IMR-90 (cell line): ENCODE results near the gene GRM4. TPM values are rescaled to one million over a fixed set of nuclear protein-coding genes. Genes with fewer than 3 reads are reported as not detected.

Experiments used
- ATAC-seq: fragments of 200-7000 bp; cut with Tn5 transposase; 2 replicates; pipeline ENCODE4 v1.9.1; 2020; ENCODE audit warnings: low read depth, mild to moderate bottlenecking, moderate library complexity
- BruUV-seq: library from RNA; stranded (reverse); fragments of 400-500 nt; replicated peaks from 2 replicates; lab custom pipeline; 2021; lab: Mats Ljungman, UMichigan
- CTCF ChIA-PET: fragments of 300-600 bp; formaldehyde crosslinking; extraction: SDS; loops from one replicate; lab custom pipeline; 2021; ENCODE audit warnings: antibody characterized with exemption; lab: Yijun Ruan, JAX
- POLR2A ChIA-PET: fragments of 300-600 bp; sonication (Branson Sonifier 250); formaldehyde crosslinking; loops from one replicate; lab custom pipeline; 2022; ENCODE audit warnings: antibody characterized with exemption; ENCODE audit not compliant: unreplicated experiment; lab: Charles Lee
- DNase-seq: peaks from one replicate; pipeline ENCODE4 v3.0.0; 2013
- H2AFZ ChIP-seq: replicated peaks from 2 replicates; pipeline ENCODE3; 2013; ENCODE audit warnings: low read length, mild to moderate bottlenecking; ENCODE audit not compliant: poor library complexity
- H2AK5ac ChIP-seq: 2 replicates; pipeline ENCODE4 v1.6.1; 2013; ENCODE audit warnings: low read depth, low read length, inconsistent platforms
- H2AK9ac ChIP-seq: replicated peaks from 2 replicates; pipeline ENCODE3; 2013; ENCODE audit warnings: mild to moderate bottlenecking, low read depth, low read length, moderate library complexity; ENCODE audit not compliant: poor library complexity
- H2BK120ac ChIP-seq: 2 replicates; pipeline ENCODE4 v1.6.1; 2013; ENCODE audit warnings: low read depth, low read length, inconsistent platforms
- H2BK15ac ChIP-seq: 3 replicates; pipeline ENCODE4 v1.6.1; 2013; ENCODE audit warnings: low read depth, low read length, inconsistent platforms
- H2BK20ac ChIP-seq: 2 replicates; pipeline ENCODE4 v1.6.1; 2013; ENCODE audit warnings: low read depth, mild to moderate bottlenecking, inconsistent platforms, low read length, moderate library complexity
- H2BK5ac ChIP-seq: 2 replicates; pipeline ENCODE4 v1.6.1; 2013; ENCODE audit warnings: mild to moderate bottlenecking, low read depth, low read length, inconsistent platforms; ENCODE audit not compliant: poor library complexity, severe bottlenecking
- H3K14ac ChIP-seq: replicated peaks from 2 replicates; pipeline ENCODE4 v1.6.1; 2013; ENCODE audit warnings: low read depth, low read length, inconsistent platforms
- H3K18ac ChIP-seq: 2 replicates; pipeline ENCODE4 v1.6.1; 2013; ENCODE audit warnings: low read depth, low read length, control low read depth
- H3K23ac ChIP-seq: 2 replicates; pipeline ENCODE4 v1.6.1; 2013; ENCODE audit warnings: low read depth, low read length, inconsistent platforms
- H3K27ac ChIP-seq: 2 replicates; pipeline ENCODE4 v1.5.1; 2013; ENCODE audit warnings: mild to moderate bottlenecking, control low read depth, low read length; ENCODE audit not compliant: insufficient read depth
- H3K27me3 ChIP-seq: 2 replicates; pipeline ENCODE4 v1.6.1; 2013; ENCODE audit warnings: low read length; ENCODE audit not compliant: control insufficient read depth, insufficient read depth
- H3K36me3 ChIP-seq: 2 replicates; pipeline ENCODE4 v1.6.1; 2013; ENCODE audit warnings: low read length, mixed read lengths; ENCODE audit not compliant: control insufficient read depth, insufficient read depth
- H3K4ac ChIP-seq: 2 replicates; pipeline ENCODE4 v1.6.1; 2013; ENCODE audit warnings: low read depth, low read length, inconsistent platforms
- H3K4me1 ChIP-seq: 2 replicates; pipeline ENCODE4 v1.6.1; 2013; ENCODE audit warnings: low read length, mixed read lengths; ENCODE audit not compliant: control insufficient read depth, insufficient read depth
- H3K4me2 ChIP-seq: 2 replicates; pipeline ENCODE4 v1.6.1; 2013; ENCODE audit warnings: low read depth, mild to moderate bottlenecking, control low read depth, low read length, moderate library complexity
- H3K4me3 ChIP-seq: 2 replicates; pipeline ENCODE4 v1.5.1; 2013; ENCODE audit warnings: low read depth, mild to moderate bottlenecking, control low read depth, low read length, moderate library complexity; ENCODE audit not compliant: insufficient read depth
- H3K56ac ChIP-seq: 2 replicates; pipeline ENCODE4 v1.6.1; 2013; ENCODE audit warnings: low read length, inconsistent platforms; ENCODE audit not compliant: insufficient read depth; ENCODE audit errors: extremely low read depth
- H3K79me1 ChIP-seq, 2 experiments: 2 replicates each; pipeline ENCODE4 v1.6.1; 2013; ENCODE audit warnings: low read length in 2 of 2, inconsistent platforms in 1 of 2, low read depth in 1 of 2
- H3K9ac ChIP-seq: 2 replicates; pipeline ENCODE4 v1.6.1; 2013; ENCODE audit warnings: low read depth, low read length, control low read depth
- H3K9me1 ChIP-seq: 2 replicates; pipeline ENCODE4 v1.6.1; 2013; ENCODE audit warnings: low read length, inconsistent platforms; ENCODE audit not compliant: insufficient read depth
- H3K9me3 ChIP-seq: 2 replicates; pipeline ENCODE4 v1.6.1; 2013; ENCODE audit warnings: low read length; ENCODE audit not compliant: control insufficient read depth, insufficient read depth
- H4K20me1 ChIP-seq: 2 replicates; pipeline ENCODE4 v1.6.1; 2013; ENCODE audit warnings: low read length, inconsistent platforms; ENCODE audit not compliant: insufficient read depth
- H4K5ac ChIP-seq: 2 replicates; pipeline ENCODE4 v1.6.1; 2013; ENCODE audit warnings: mild to moderate bottlenecking, low read depth, low read length, control low read depth
- H4K8ac ChIP-seq, 2 experiments: 2 replicates each; pipeline ENCODE4 v1.6.1; 2013; ENCODE audit warnings: low read depth in 2 of 2, low read length in 2 of 2, control low read depth in 1 of 2, inconsistent platforms in 1 of 2
- H4K91ac ChIP-seq: 2 replicates; pipeline ENCODE4 v1.6.1; 2013; ENCODE audit warnings: low read depth, low read length, inconsistent platforms; ENCODE audit not compliant: insufficient read depth
- BHLHE40 ChIP-seq: fragments of 150-350 bp; IDR thresholded peaks from 2 replicates; pipeline ENCODE4 v1.6.1; 2016; ENCODE audit warnings: mild to moderate bottlenecking, low read depth, low read length
- CEBPB ChIP-seq: IDR thresholded peaks from 2 replicates; pipeline ENCODE4 v1.6.1; 2012; ENCODE audit warnings: low read depth, low read length, improper control_type of control experiment
- CHD1 ChIP-seq: IDR thresholded peaks from 2 replicates; pipeline ENCODE4 v1.6.1; 2012; ENCODE audit warnings: low read depth, low read length, improper control_type of control experiment
- CTCF ChIP-seq: conservative IDR thresholded peaks from 2 replicates; pipeline ENCODE4 v1.5.1; 2012; ENCODE audit warnings: mild to moderate bottlenecking, low read depth, low read length, improper control_type of control experiment
- FOS ChIP-seq: fragments of 150-350 bp; IDR thresholded peaks from 2 replicates; pipeline ENCODE4 v1.6.1; 2016; ENCODE audit warnings: low read depth, low read length
- MAFK ChIP-seq: IDR thresholded peaks from 2 replicates; pipeline ENCODE4 v1.6.1; 2012; ENCODE audit warnings: low read depth, low read length, improper control_type of control experiment
- MAZ ChIP-seq: IDR thresholded peaks from 2 replicates; pipeline ENCODE4 v1.6.1; 2012; ENCODE audit warnings: low read depth, mild to moderate bottlenecking, low read length, improper control_type of control experiment, moderate library complexity, borderline replicate concordance
- MXI1 ChIP-seq: IDR thresholded peaks from 2 replicates; pipeline ENCODE4 v1.6.1; 2012; ENCODE audit warnings: low read depth, mild to moderate bottlenecking, low read length, moderate library complexity, borderline replicate concordance
- POLR2A ChIP-seq: IDR thresholded peaks from 2 replicates; pipeline ENCODE4 v1.6.1; 2012; ENCODE audit warnings: mild to moderate bottlenecking, low read depth, low read length
- RAD21 ChIP-seq: IDR thresholded peaks from 2 replicates; pipeline ENCODE4 v1.6.1; 2012; ENCODE audit warnings: low read length, improper control_type of control experiment
- RCOR1 ChIP-seq: IDR thresholded peaks from 2 replicates; pipeline ENCODE4 v1.6.1; 2012; ENCODE audit warnings: mild to moderate bottlenecking, low read length, improper control_type of control experiment; ENCODE audit not compliant: insufficient replicate concordance
- RFX5 ChIP-seq: IDR thresholded peaks from 2 replicates; pipeline ENCODE4 v1.8.0; 2012; ENCODE audit warnings: low read depth, mild to moderate bottlenecking, low read length, moderate library complexity
- SMC3 ChIP-seq: fragments of 150-350 bp; IDR thresholded peaks from 2 replicates; pipeline ENCODE4 v1.6.1; 2016; ENCODE audit warnings: low read depth, mild to moderate bottlenecking, antibody characterized with exemption, low read length, moderate library complexity
- USF2 ChIP-seq: fragments of 150-350 bp; IDR thresholded peaks from 2 replicates; pipeline ENCODE4 v1.6.1; 2017; ENCODE audit warnings: mild to moderate bottlenecking, antibody characterized with exemption, low read length, low read depth
- WGBS, 2 experiments: methylation state at CpG; one replicate each; pipeline versions ENCODE4 v1.1.5 to v1.1.7; 2013; ENCODE audit warnings: missing lambda C conversion rate in 2 of 2; ENCODE audit not compliant: insufficient read length in 1 of 2; ENCODE audit errors: extremely low coverage in 2 of 2; 5-methylcytosine and 5-hydroxymethylcytosine counted together
- dilution Hi-C: fragments of 300-500 bp; cut with HindIII; formaldehyde crosslinking; loops from one replicate; pipeline ENCODE4 v1.14.3; 2018; ENCODE audit warnings: low sequenced_read_pairs; ENCODE audit not compliant: unreplicated experiment
- in situ Hi-C: fragments of 300-500 bp; cut with MboI; formaldehyde crosslinking; loops from 3 replicates; pipeline ENCODE4 v1.14.3; 2019; ENCODE audit warnings: low sequenced_read_pairs, inconsistent platforms, mixed read lengths
- intact Hi-C: fragments of 100-400 bp; cut with micrococcal nuclease; formaldehyde crosslinking; loops from 2 replicates; pipeline ENCODE4 v1.10.0; 2022
- polyA plus RNA-seq, 3 experiments: library from polyadenylated mRNA; depleted of rRNA; stranded (reverse); fragments of >200 nt; gene quantifications; 2 replicates each; pipeline ENCODE4 v1.2.3, GENCODE V29; 2012; ENCODE audit warnings: low replicate concordance in 1 of 3
- total RNA-seq: library from RNA; depleted of rRNA; stranded (reverse); fragments of >200 nt; gene quantifications from 2 replicates; pipeline ENCODE4 v1.2.3, GENCODE V29; 2012
- TF ChIP-seq, protein P1 (sequence below): fragments of 150-350 bp; IDR thresholded peaks from 2 replicates; pipeline ENCODE4 v1.6.1; 2016; ENCODE audit warnings: low read depth, mild to moderate bottlenecking, low read length, moderate library complexity, borderline replicate concordance

The GRM4 gene
- total and polyA plus RNA-seq, 2 of the 4 experiments (the other 2 are of a cell fraction), result 0.02 TPM; not detected in 1

DNA sequence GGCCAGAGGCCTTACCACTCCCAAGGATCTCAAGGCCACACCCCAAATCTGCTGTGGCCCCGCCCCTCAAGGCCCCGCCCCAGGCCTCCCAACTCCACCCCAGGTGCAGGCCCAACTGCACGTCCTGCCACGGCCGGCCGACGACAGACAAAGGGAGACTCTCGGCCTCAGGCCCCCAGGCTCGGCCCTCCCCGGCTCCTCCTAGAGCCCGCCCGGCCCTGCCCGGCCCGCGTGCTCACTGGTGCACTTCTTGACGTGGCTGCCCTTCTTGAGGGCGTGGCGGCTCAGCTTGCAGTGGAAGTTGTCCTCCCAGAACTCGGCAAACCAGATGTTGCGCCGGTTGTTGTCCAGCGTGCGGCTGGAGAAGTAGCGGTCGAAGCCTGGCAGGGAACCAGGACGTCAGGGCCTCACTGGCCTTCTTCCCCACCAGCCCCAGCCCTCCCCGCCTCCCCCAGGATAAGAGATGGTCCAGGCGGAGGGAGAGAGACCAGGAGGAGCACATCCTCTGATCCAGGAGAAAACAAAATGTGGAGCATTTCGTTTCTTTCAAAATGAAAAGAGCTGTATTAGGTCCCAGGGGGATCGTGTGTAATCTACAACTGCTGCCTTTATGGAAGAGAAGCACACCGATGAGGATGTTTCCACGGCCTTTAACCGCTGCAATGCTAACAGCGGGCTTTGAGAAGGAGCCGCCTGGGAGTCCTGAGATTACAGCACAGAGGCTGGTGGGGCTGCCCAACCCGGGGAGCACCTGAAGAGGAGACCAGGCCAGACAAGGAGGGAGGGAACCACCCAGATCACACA is 89.4 kb downstream of the GRM4 start:
- no peak overlapping the region for H4K5ac ChIP-seq
- no peak overlapping the region for H4K8ac ChIP-seq
- no peak overlapping the region for H2AK9ac ChIP-seq
- no peaks in the 10 kb centered on the region for H4K20me1 ChIP-seq
- no peak overlapping the region for H3K9ac ChIP-seq
- intact Hi-C loops, result no loop called here
- H3K36me3 ChIP-seq, result no peaks in the 10 kb centered on the region
- no peak overlapping the region for H2BK120ac ChIP-seq
- H3K18ac ChIP-seq, result no peak overlapping the region
- CTCF ChIA-PET, result no interaction called here
- peak overlapping the region; percentile 81 for H2AFZ ChIP-seq
- H3K27me3 ChIP-seq, result peaks cover 43% of the 10 kb centered on the region
- no peaks in the 10 kb centered on the region for H3K9me1 ChIP-seq
- no peak overlapping the region for H2BK15ac ChIP-seq
- no peak overlapping the region for H2AK5ac ChIP-seq
- no peak overlapping the region for H2BK20ac ChIP-seq
- WGBS, 2 experiments, result 29% methylated on average over 18 of the region's 36 CpGs; no CpG with 5 or more reads in 1 of the 2 experiments
- no peak overlapping the region for H3K4ac ChIP-seq
- peak overlapping the region; percentile 31; the same call in 1 of the 2 replicates for H3K4me2 ChIP-seq
- H2BK5ac ChIP-seq, result no peak overlapping the region
- H3K4me1 ChIP-seq, result no peaks in the 10 kb centered on the region
- BruUV-seq, result no TSS peak
- H4K91ac ChIP-seq, result no peak overlapping the region
- H3K79me1 ChIP-seq, result no peaks in the 10 kb centered on the region
- POLR2A ChIA-PET, result no interaction called here
- H3K4me3 ChIP-seq, result no peak overlapping the region
- H3K27ac ChIP-seq, result no peak overlapping the region
- no peaks in the 10 kb centered on the region for H3K9me3 ChIP-seq
- ATAC-seq, result peak; percentile 80
- H3K14ac ChIP-seq, result no peak overlapping the region
- in situ Hi-C loops, result no loop called here
- dilution Hi-C loops, result no loop called here
- H3K23ac ChIP-seq, result no peak overlapping the region
- DNase-seq, result peak; percentile 35
- no peak overlapping the region for H3K56ac ChIP-seq
- TF ChIP-seq, protein P1, sequence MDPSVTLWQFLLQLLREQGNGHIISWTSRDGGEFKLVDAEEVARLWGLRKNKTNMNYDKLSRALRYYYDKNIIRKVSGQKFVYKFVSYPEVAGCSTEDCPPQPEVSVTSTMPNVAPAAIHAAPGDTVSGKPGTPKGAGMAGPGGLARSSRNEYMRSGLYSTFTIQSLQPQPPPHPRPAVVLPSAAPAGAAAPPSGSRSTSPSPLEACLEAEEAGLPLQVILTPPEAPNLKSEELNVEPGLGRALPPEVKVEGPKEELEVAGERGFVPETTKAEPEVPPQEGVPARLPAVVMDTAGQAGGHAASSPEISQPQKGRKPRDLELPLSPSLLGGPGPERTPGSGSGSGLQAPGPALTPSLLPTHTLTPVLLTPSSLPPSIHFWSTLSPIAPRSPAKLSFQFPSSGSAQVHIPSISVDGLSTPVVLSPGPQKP, result no peak
- TF ChIP-seq MXI1, result no peak
- TF ChIP-seq RFX5, result no peak
- TF ChIP-seq CHD1, result no peak
- TF ChIP-seq FOS, result no peak
- TF ChIP-seq RAD21, result no peak
- no peak for TF ChIP-seq CTCF
- no peak for TF ChIP-seq MAZ
- no peak for TF ChIP-seq SMC3
- no peak for TF ChIP-seq USF2
- no peak for TF ChIP-seq MAFK
- no peak for TF ChIP-seq POLR2A
- TF ChIP-seq RCOR1, result no peak
- no peak for TF ChIP-seq CEBPB
- TF ChIP-seq BHLHE40, result no peak
